ENCODE data around the gene NFE2L2.
"Not testable (repeated sequence)": the region's sequence is repeated elsewhere in the genome, so short reads cannot be mapped to it uniquely, and the experiment has no call there.

NFE2L2 gene

DNA sequence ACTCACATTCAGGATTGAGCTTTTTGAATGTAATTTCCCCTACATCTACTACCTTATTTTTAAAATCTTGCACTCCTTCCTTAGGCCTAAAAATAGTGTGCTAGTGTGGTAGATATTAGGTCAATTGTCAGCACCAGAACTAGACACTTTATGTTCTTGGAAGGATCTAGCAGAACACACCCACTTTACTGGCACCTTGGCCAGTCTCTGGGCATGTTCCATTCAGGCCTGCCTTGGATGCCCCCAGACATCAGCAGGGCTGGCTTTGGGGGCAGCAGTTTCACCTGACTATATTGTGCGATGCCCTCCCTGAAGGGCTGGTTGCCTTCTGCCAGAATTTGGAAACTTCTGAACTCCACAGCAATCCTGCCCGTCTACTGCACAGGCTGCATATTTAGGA is 15.3 kb upstream of the NFE2L2 start:
- DNase-seq, result no peak

DNA sequence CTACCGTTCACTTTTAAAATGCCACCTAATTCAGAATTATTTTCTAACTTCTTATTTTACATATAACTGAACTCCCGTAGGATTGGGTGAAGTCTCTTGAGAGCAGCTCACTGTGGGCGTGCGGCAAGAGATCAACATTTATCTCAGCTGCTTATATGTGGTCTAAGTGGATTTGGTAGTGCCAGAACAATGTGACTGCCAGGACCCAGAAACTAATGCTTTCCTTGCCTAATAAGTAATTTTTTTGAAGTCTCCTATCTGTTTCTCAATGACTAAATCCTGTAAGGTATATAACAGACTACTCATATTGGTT is 11.2 kb upstream of the NFE2L2 start:
- DNase-seq, result no peak

DNA sequence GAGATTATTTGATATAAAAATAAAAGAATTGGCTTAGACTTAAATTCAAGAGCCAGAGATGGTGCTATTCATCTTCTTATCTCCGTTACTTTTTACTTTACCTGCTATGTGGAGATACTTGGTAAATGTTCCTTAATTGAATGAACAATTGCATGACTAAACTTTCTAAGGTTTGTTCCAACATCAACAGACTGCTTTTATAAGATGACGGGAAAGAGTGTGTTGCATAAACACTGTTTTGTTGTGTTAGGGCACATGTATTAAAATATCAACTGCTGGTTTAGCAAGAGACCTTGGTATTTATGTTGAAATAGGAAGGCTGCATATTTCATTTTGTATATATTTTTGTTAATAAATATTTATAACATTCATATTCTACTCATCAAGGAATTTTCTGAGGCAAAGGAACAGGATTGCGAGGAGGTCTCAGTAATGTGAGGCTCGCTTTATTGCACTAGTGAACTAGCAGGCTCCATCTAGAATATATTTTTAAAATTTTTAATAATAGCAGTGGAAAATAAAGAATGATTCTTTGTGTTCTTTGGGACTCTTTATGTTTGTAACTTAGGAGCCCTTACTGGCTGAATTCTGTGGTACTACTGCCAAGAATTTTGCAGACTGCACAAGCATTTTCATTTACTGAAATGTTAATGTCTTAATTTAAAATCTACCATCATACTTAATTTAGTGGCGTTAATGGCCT is 10.7 kb upstream of the NFE2L2 start:
- no peak for DNase-seq

DNA sequence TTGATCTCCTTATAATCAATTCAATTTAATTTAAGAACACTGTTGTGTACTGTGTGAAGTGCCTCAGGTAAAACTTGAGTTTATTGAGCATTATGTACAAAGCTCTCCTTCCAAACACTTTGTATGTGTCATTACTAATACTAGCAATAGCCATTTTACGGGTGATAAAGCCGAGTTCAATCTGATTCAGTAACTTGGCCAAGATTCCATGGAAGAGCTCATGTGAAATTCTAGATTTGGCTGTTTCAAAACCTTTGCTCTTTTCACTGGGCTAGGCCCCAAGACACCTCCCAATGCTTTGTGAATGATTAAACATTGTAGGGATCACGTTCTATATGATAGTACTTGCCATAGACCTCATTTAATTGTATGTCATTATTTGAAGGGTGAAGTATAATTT is 8.9 kb upstream of the NFE2L2 start:
- no peak for DNase-seq

DNA sequence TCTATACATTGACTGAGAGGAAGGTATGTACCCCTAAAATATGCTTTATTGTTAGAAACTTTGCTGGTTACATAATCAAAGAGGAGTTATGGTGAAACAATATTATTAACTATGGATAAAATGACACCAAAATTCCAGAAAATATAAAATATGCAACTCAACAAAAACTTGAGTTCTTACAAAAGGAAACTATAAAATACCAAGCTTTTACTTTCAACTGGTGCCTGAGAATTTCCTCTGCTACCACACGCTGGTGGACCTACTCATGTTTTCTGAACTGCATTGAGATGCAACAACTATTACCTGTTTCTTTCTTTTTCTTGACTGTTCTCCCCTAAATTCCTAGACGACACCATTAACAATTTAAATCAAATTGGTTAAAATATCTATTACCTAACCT is 8.2 kb upstream of the NFE2L2 start:
- DNase-seq, result no peak

DNA sequence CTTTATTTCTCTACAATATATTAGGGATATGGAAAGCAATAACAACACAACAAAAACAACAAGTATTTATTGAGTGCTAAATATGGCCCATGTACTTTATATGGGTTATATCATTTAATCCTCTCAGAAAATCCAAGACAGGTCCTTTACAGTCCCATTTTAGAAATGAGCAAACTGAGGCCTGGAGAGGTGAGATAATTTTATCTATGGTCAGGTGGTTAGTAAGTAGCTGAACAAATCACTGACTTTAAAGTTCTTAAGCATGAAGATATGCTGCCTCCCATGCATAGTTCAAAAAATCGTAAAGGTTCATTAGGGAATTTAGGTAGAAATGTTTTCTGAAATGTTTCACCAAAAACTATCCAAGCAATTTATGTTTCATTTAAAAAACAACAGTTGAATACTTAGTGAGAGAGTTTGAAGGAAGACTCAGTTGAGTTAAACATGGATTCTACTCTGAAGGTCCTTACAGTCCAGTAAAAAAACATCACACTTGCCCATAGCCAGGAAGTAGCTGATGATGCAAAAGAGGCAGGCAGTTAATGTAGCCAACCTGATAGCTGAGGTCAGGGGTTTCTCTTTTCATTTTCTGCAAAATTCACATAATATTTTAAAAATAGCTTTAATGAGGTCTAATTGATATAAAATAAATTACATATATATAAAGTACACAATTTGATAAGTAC is 7.6 kb upstream of the NFE2L2 start:
- DNase-seq, result no peak

DNA sequence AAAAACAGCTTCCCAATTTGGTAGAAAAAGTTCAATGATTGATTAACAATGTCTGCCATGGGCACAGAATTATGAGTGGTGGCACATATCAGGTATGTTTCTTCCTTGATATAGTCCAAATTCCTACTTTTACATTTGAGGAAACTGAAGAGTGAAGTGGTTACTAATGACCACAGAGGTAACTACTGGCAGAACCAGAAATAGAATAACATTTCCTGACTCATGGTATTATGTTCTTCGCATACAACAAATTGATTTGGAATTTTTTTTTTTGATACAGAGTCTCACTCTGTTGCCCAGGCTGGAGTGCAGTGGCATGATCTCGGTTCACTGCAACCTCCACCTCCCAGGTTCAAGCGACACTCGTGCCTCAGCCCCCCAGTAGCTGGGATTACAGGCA is 6.0 kb upstream of the NFE2L2 start:
- no peak for DNase-seq

DNA sequence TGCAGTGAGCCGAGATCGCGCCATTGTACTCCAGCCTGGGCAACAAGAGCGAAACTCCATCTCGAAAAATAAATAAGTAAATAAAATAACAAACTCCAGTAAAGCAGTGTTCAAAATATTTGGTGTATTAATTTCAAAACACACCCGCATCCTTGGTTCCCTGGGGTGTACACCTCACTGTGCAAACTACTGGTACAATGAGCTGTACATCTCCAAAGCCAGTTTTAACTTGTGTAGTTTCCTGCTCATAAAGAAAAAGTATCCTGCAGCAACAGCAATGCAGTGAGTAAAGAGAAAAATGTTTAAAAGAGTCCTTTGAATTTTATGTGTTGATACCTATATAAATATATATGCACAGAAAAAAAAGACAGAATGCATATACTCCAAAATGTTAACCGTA is 4.4 kb upstream of the NFE2L2 start:
- DNase-seq, result no peak

DNA sequence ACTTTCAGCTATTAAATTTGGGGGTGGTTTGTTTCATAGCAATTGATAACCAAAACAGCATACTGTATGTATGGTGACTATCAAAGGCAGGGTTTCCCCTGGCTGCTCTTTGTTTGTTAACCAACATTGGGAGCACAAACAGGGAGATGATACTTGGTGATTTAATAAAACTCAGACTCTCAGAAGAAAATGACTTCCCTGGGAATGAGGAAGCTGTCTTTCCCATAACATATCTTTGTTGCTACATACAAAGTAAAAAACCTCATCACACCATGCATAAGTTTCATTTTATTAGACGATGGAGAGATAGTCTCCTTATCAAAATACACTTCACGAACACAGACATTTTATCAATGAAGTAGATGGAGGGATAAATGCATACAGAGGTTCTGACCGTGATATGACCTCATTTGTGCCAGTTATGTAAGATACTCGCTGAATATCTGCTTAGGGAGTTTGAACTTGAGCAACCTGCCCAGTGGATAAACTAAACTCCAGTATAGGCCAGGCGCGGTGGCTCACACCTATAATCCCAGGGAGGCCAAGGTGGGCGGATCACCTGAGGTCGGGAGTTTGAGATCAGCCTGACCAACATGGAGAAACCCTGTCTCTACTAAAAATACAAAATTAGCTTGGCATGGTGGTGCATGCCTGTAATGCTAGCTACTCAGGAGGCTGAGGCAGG is 3.8 kb upstream of the NFE2L2 start:
- no peak for DNase-seq

DNA sequence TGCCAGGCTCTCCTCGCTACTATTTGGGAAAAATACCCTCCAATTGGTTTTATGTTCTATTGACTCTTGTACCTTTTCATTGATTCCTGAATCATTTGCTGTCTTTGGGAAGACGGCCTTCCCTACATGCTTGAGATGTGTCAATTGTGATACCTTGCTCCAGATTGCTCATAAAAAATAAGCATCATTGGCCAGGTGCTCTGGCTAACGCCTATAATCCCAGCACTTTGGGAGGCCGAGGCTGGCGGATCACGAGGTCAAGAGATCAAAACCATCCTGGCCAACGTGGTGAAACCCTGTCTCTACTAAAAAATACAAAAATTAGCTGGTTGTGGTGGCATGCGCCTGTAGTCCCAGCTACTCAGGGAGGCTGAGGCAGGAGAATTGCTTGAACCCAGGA is 2.4 kb upstream of the NFE2L2 start:
- not testable (repeated sequence) for DNase-seq

DNA sequence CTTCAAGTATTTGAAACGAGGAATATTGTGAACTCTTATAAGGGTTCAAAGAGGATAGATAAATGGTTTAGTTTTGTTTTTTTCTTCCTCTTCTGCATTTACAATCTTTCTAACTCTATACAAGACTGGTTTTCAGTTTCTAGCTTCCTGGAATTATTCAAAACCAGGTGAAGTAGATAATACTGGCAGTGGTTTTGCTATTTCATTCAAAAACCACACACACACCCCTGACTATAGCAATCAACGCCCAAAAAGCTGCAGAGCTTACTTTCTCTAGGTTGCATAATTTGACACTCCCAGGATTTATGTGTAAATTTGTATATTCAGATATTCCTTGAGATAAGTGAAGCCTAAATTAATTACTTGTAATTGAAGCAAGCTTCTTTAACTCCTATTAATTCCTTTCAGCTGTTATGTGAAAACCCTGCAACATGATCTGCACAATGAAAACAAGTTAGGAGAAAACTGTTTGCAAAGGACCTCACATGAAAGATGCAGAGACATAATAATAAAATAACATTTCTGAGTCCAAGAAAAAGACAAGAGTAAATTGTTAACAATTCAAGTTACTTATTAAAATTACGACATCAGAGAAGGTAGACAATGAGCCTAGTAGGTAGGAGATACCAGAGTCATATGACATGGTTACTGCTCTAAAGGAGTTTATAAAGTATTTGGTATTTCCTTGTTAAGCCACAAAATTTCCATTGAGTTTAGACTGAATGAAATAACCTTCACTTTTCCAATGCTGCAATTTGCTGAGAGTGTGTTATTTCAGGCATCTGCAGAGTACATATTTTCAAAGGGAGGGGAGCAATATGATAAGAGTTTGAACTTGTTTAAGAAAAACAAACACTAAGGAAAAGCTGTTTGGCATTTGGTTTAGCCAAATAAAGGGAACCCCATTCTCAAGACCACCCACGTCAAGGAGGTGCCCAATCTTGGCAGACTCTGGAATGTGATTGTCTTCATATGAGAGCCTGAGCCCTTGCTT is 1.6 kb upstream of the NFE2L2 start:
- DNase-seq, result no peak

DNA sequence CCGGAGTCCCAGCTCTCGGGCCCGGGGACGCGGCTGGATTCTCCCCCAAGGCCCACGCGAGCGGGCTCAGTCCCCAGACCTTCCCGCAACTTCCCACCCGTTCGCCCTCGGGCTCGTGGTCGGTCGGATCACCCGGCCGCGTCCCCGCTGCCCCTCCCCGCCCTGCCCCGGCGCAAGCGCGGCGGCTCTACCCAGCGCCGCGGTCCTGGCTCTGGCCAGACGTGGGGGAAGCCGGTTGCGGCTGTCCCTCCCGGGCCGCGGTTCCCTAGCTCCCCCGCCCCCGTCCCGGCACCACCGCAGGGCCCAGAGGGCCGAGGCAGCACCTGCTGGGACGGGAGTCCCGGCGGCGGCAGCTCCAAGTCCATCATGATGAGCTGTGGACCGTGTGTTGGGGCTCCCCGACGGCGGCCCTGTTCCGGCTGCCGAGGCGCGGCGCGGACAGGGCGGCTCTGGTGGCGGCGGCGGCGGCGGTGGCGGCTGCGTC is 276 bp downstream of the NFE2L2 start:
- no peak for DNase-seq

DNA sequence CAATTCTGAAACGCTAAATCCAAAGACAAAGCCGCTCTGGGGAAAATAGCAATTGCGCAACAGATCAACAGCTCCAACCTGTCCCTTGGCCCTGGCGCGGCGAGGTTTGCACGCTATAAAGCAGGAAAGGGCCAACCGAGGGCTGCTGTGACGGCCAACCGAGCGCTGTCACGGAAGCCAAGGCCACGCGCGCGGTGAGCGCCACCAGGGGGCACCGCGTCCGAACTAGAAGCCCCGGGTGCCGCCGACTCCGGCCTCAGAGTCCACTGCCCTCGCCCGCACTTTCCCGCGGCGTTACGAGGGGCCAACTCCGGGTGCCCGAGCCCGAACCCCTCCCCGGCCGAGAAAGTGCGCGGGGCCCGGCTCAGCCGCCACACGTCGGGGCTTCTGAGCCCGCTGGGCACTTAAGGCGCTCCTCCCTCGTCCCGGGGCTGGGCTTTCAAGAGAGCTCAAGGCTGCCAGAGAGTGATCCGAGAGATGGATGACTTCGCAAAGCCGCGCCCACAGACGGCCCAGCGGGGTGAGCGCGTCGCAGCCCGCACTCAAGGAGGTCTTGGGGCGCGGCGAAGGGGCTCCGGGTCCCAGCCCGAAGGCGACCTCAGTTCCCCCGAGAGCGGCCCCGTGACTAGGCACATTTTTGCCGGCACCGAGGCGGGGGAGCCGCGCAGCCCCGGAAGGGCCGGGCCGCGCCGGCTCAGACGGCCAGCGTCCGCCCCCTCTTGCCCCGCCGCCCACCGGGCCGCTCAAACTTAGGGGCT is 897 bp downstream of the NFE2L2 start:
- peak; percentile 89 for DNase-seq

DNA sequence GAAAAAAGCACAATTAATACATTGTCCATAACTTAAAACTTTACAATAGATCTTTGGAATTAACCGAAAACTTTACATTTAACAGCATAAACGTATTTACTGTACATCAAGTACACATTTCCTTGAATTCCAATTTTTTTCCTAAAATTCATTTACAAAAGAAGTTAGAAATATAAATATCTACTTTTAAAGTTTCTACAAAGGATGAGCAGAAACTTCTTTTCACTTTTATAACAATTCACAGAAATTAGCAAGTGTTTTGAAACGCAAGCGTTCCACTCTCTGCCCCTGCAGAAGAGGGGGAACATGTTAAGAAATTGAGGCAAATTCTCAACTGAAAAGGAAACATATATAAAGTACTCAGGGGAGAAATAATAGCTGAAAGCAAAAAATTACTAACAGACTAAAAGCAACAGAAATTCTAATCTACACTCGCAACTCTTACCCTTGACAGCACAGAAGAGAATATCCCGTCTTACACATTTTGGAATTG is 1.5 kb downstream of the NFE2L2 start:
- DNase-seq, result no peak

DNA sequence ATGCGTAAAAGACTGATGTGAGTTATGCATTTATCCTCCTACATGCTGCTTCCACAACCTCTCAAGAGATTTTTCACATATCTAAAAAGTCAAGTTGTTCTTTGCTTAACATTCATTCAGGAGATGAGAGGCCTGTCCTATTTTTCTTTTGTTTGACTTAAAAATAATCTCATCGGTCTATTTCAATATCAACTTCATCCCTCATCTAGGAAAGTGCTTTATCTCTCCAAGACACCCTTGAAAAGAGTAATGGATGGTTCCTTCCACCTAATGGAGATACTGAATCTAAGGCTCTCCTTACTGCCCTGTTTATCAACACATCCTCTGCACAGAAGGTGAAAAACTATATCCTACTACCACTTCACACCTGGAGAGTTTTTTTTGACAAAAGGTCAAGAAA is 2.4 kb downstream of the NFE2L2 start:
- peak; percentile 19 for DNase-seq

DNA sequence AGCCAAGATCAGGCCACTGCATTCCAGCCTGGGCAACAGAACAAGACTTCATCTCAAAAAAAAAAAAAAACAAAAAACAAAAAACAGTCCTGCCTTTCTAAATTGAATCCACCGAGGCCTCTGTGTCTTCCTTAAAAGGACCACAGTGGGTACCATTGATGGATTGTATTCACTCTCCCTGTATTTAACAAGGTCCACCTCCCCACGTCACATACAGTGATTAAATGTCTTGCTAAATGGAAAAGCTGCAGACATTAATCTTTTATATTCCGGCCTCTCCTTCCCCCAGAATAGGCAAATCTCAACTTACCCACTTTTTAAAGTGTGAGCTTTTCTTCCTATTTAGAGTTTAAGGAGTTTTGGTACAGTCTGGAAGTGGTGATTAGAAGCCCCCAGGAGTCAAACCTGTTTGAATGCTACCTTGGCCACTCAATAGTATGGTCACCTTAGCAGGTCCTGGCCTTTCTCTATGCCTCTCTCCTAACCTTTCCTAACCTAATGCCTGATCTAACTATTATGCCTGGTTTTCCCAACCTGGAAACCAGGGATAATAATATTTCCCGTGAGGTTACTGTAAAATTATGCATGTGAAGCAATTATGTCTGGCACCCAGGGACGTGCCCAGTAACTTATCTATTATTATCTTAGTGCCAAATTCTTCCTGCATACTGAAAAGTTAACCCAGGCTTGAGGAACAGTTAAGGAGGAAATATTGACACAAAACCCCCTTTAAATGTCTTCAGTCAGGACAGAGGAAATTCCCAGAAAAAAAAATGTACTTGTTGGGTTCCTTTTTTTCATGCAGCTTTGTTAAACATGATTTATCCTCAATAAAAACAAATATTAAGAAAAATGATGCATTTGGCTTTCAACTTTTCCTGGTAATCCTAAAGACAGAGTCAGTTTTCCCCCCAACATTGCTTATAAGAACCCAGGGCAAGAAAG is 3.1 kb downstream of the NFE2L2 start:
- DNase-seq, result no peak

DNA sequence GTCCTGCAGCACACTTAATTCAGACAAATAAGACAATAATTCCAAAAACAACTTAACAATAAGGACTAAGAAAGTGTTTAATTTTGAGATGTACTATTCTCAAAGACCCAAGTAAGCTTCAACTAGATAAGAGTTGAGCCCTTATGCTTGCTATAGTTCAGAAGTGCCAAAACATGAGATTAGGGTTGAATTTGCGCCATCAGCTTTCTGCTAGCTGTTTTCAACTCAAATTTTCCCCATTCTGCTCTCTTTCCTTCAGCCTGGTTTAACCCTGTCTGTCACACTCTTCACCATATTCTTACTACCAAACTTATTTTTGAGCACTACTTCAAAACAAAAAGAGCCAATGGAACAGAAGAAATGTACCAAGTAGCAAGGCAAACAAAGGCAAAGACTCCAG is 4.1 kb downstream of the NFE2L2 start:
- no peak for DNase-seq

DNA sequence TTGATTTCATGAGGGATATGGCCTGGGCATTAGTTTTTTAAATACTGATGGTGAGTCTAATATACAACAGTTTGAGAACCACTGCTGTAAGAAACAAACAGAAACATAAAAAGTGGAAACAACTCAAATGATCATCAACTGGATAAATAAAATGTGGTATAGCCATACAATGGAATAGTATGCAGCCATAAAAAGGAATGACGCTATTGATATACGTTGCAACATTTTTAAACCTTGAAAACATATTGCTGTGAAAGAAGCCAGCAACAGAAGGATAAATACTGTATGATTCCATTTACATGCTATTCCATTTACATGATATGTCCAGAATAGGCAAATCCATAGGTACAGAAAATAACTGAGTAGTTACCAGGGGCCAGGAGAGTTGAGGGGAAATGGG is 6.5 kb downstream of the NFE2L2 start:
- no peak for DNase-seq

DNA sequence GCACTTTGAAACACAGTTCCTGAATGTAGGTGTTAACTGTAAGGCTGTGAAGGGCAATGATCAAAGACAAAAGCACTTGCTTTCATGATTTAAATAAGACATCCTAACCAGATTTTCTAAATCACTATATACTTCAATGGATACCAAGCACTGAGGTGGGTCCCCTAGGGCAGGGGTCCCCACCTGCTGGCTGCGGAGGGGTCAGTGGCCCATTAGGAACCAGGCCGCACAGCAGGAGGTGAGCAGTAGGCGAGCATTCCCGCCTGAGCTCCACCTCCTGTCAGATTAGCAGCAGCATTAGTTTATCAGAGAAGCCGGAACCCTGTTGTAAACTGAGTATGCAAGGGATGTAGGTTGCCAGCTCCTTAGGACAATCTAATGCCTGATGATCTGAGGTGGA is 7.1 kb downstream of the NFE2L2 start:
- no peak for DNase-seq

DNA sequence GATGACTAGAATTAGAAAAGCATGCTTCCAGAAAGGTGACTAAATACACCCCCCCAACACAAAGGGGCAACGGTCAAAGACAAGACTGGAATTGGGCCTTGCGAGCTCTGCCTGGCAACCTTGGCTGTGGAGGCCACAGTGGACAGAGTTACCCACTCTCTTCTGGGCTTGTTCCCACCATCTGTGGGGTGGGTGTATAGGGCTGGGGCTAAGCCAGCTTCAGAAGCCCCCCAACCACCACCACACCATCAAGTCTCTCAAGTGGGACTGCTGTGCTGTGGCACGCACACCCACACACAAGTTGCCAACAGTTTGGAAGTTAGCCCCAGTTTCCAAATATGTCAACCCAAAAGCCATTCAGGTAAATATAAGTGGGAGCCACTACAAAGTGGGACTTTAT is 7.8 kb downstream of the NFE2L2 start:
- DNase-seq, result no peak

DNA sequence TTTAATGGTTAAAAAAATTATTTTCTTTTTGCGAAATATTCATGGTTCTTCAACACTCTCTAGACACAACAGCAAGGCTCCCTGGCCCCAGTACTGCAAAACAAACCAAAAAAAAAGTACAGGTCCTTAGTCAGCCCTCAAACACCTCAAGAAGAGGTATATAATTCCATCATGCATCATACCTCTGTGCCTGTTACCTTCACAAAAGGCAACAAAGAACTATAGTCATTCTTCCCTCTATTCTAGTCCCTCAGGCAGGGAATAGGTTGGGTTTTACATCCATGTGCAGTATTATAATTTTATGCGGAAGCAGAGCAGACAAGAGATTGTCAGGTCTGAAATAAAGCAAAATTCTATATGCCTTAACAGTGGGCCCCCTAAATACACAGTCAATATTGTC is 8.5 kb downstream of the NFE2L2 start:
- no peak for DNase-seq

All from DMS79 (cell line).